ENCODE measurements around the gene CLEC10A.

DNA sequence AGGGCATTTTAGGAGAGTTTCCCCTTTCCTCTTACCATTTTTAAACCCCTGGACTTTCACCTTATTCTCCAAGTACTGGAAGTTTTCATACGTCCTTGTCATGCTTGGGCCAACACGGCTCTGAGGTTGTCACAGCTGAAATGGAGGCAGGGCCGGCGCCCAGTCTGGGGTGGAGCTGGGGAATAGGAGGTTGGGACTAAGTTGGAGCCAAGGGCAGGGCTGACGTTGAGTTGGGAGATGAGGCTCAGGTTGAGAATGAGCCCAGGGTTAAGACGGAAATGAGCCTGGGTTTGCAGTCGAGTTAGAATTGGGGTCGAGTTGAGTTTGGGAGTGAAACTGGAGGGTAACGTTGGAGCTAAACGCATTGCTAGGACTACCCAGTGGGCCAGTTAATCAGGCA, 1.3 kb downstream of the CLEC10A start:
- TF ChIP-seq, protein P1, sequence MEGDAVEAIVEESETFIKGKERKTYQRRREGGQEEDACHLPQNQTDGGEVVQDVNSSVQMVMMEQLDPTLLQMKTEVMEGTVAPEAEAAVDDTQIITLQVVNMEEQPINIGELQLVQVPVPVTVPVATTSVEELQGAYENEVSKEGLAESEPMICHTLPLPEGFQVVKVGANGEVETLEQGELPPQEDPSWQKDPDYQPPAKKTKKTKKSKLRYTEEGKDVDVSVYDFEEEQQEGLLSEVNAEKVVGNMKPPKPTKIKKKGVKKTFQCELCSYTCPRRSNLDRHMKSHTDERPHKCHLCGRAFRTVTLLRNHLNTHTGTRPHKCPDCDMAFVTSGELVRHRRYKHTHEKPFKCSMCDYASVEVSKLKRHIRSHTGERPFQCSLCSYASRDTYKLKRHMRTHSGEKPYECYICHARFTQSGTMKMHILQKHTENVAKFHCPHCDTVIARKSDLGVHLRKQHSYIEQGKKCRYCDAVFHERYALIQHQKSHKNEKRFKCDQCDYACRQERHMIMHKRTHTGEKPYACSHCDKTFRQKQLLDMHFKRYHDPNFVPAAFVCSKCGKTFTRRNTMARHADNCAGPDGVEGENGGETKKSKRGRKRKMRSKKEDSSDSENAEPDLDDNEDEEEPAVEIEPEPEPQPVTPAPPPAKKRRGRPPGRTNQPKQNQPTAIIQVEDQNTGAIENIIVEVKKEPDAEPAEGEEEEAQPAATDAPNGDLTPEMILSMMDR (IDR thresholded peaks at IDR 0.05; ENCODE audit: insufficient read depth, low read depth, low read length) = no peak
- no peak for TF ChIP-seq EZH2 (IDR thresholded peaks at IDR 0.05; ENCODE audit: insufficient read depth, low read length)
